BLaER1 treated with 17β-estradiol and CSF1 and Interleukin-3, amounts not matched to agents 10 nM and 100 nM (cell line): Measurements from ENCODE around the gene RBMS3.
"Not testable (repeated sequence)": the region's sequence is repeated elsewhere in the genome, so short reads cannot be mapped to it uniquely, and the experiment has no call there.

Source experiments
- H3K27ac ChIP-seq, 11 experiments: shearing (Covaris generic); formaldehyde crosslinking; 2 replicates each; pipeline ENCODE4 v1.8.1; 2022
- H3K27me3 ChIP-seq, 11 experiments: shearing (Covaris generic); formaldehyde crosslinking; 2 replicates each; pipeline ENCODE4 v1.8.1; 2022
- H3K36me3 ChIP-seq, 11 experiments: shearing (Covaris generic); formaldehyde crosslinking; 2 replicates each; pipeline ENCODE4 v1.8.1; 2022
- H3K4me1 ChIP-seq, 10 experiments: shearing (Covaris generic); formaldehyde crosslinking; 2 replicates each; pipeline ENCODE4 v1.8.1; 2022
- H3K4me2 ChIP-seq, 11 experiments: shearing (Covaris generic); formaldehyde crosslinking; 2 replicates each; pipeline ENCODE4 v1.8.1; 2022
- H3K4me3 ChIP-seq, 10 experiments: shearing (Covaris generic); formaldehyde crosslinking; 2 replicates each; pipeline ENCODE4 v1.8.1; 2022
- H3K9ac ChIP-seq, 11 experiments: shearing (Covaris generic); formaldehyde crosslinking; 2 replicates each; pipeline ENCODE4 v1.8.1; 2022
- H3K9me3 ChIP-seq, 11 experiments: shearing (Covaris generic); formaldehyde crosslinking; replicated peaks in 1 of 11; 2 replicates each; pipeline ENCODE4 v1.8.1; 2022
- H4K20me1 ChIP-seq, 11 experiments: shearing (Covaris generic); formaldehyde crosslinking; 2 replicates each; pipeline ENCODE4 v1.8.1; 2022
- Cebpa-rat ChIP-seq, 11 experiments: shearing (Covaris generic); IDR thresholded peaks; 2 replicates each; pipeline ENCODE4 v1.8.1; 2022

Gene RBMS3

GRCh38 chr3:29796808-29797207, 515.9 kb downstream of the RBMS3 start:
- no peak overlapping the region for H3K9ac ChIP-seq
- H3K9me3 ChIP-seq = no peaks in the 10 kb centered on the region
- H3K27ac ChIP-seq = no peak overlapping the region
- TF ChIP-seq Cebpa-rat (IDR thresholded peaks at IDR 0.05) = no peak
- no peak overlapping the region for H3K4me3 ChIP-seq
- no peaks in the 10 kb centered on the region for H4K20me1 ChIP-seq
- no peaks in the 10 kb centered on the region for H3K4me1 ChIP-seq
- H3K36me3 ChIP-seq = no peaks in the 10 kb centered on the region
- no peak overlapping the region for H3K4me2 ChIP-seq
- no peaks in the 10 kb centered on the region for H3K27me3 ChIP-seq

DNA sequence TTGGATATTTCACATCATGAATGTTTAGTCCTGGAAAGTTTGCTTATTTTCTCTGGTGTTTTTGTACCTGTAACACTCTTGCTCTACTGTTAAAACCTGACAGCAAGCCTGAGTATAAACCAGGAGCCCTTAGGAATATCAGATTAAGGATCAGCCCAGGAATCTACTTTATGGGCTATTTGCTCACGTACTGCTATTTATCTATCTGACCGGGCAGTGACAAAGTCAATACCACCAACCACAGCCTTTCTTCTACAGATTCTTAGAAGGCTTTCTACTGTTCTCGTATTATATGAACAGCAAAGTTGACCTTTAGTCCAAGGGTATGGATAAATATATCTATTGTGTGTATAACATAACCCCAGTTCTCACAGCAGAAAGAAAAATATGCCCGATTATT, 521.2 kb downstream of the RBMS3 start:
- Histone ChIP-seq H3K4me2 (no peak overlapping the region), H3K9me3 (no peaks in the 10 kb centered on the region), H3K4me3 (no peak overlapping the region), H3K27ac (no peak overlapping the region), H3K27me3 (no peaks in the 10 kb centered on the region), H4K20me1 (no peaks in the 10 kb centered on the region), H3K36me3 (no peaks in the 10 kb centered on the region), H3K4me1 (no peaks in the 10 kb centered on the region), H3K9ac (no peak overlapping the region)
- no peak for TF ChIP-seq Cebpa-rat (IDR thresholded peaks at IDR 0.05)

- Histone ChIP-seq H3K9ac (no peak overlapping the region), H4K20me1 (no peaks in the 10 kb centered on the region), H3K4me3 (no peak overlapping the region), H3K4me1 (no peaks in the 10 kb centered on the region), H3K9me3 (no peaks in the 10 kb centered on the region), H3K27ac (no peak overlapping the region), H3K4me2 (no peak overlapping the region), H3K27me3 (no peaks in the 10 kb centered on the region), H3K36me3 (no peaks in the 10 kb centered on the region)
- TF ChIP-seq Cebpa-rat (IDR thresholded peaks at IDR 0.05) = no peak
Measured at GRCh38 chr3:29804044-29804443, 523.2 kb downstream of the RBMS3 start.

DNA sequence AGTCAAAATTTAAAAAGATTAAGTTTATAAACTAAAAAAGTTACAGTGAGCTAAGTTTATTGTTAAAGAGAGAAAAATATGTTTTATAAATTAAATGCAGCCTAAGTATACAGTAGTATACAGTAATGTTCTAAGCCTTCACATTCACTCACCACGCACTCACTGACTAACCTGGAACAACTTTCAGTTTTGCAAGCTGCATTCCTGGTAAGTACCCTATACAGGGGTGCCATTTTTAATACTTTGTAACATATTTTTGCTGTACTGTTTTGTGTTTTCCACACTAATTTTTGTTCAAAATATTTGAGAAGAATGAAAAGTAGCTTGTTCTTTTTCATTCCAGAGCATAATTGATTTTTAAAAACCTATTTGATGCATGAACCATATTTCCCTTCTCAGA, 524.9 kb downstream of the RBMS3 start:
- no peak overlapping the region for H3K4me2 ChIP-seq
- no peaks in the 10 kb centered on the region for H3K27me3 ChIP-seq
- H3K27ac ChIP-seq = no peak overlapping the region
- H3K36me3 ChIP-seq = no peaks in the 10 kb centered on the region
- no peaks in the 10 kb centered on the region for H3K4me1 ChIP-seq
- TF ChIP-seq Cebpa-rat (IDR thresholded peaks at IDR 0.05) = no peak
- H3K4me3 ChIP-seq = no peak overlapping the region
- no peak overlapping the region for H3K9ac ChIP-seq
- no peaks in the 10 kb centered on the region for H4K20me1 ChIP-seq
- H3K9me3 ChIP-seq = no peaks in the 10 kb centered on the region

GRCh38 chr3:29808324-29808723, 527.5 kb downstream of the RBMS3 start:
- not testable (repeated sequence) for H3K4me2 ChIP-seq, H3K9me3 ChIP-seq, H3K27ac ChIP-seq, H3K9ac ChIP-seq, H4K20me1 ChIP-seq, H3K27me3 ChIP-seq, H3K4me3 ChIP-seq, H3K4me1 ChIP-seq, H3K36me3 ChIP-seq

DNA sequence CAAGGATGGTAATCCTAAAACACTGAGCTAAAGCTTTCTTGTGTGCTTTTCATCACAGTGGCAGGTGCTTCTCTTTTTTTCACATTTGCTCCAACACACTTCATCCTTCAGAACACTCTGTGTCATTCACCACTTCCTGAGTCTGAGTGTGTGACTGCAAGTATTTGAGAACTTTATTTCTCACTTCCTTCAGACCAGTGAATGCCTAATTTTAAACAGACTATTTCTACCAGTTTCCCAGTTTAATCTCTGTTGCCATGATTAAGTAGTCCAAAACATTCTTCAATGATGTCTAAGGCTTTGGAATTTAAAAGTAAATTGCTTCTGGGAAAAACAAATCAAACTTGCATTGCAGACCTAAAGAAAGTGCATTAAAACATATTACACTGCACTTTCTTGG, 541.2 kb downstream of the RBMS3 start:
- Histone ChIP-seq H3K27me3 (no peaks in the 10 kb centered on the region), H3K4me2 (peak overlapping the region in 3 of 11 experiments; percentile 13 to 35 (median 25); a peak in 3 of 22 replicates), H4K20me1 (no peaks in the 10 kb centered on the region), H3K4me3 (no peak overlapping the region), H3K9ac (no peak overlapping the region), H3K4me1 (peaks cover 0 to 11% (median 6%) of the 10 kb centered on the region in 10 experiments; a peak in 8 of 20 replicates), H3K36me3 (no peaks in the 10 kb centered on the region), H3K9me3 (0 out of 22 replicates have a peak, but pooled peaks cover 0 to 4% (median 0%) of the 10 kb centered on the region in 11 experiments), H3K27ac (no peak overlapping the region)
- TF ChIP-seq Cebpa-rat (IDR thresholded peaks at IDR 0.05) = no peak

DNA sequence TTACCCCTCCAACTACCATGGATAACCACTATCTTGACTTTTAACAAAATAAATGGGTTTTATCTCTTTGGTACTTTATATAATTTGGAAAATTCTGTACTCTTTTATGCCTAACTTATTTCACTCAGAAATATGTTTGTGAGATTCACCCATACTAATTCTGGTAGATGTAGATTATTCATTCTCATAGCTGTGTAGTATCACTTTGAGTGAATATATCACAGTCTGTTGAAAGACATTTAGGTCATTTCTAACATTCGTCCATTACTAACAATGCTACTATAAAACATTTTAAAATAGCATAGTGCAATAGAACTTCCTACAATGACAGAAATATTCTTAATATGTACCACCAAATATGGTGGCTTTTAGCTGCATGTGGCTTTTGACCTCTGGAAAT, 542.4 kb downstream of the RBMS3 start:
- Histone ChIP-seq H3K4me3 (no peak overlapping the region), H3K27me3 (no peaks in the 10 kb centered on the region), H3K9me3 (0 out of 22 replicates have a peak, but pooled peaks cover 0 to 4% (median 0%) of the 10 kb centered on the region in 11 experiments), H3K27ac (no peak overlapping the region), H3K4me1 (peaks cover 0 to 11% (median 6%) of the 10 kb centered on the region in 10 experiments; a peak in 8 of 20 replicates), H3K9ac (no peak overlapping the region), H3K4me2 (no peak overlapping the region), H3K36me3 (no peaks in the 10 kb centered on the region), H4K20me1 (no peaks in the 10 kb centered on the region)
- no peak for TF ChIP-seq Cebpa-rat (IDR thresholded peaks at IDR 0.05)

GRCh38 chr3:29826712-29827111, 545.8 kb downstream of the RBMS3 start:
- Histone ChIP-seq H3K4me3 (no peak overlapping the region), H3K27me3 (no peaks in the 10 kb centered on the region), H4K20me1 (no peaks in the 10 kb centered on the region), H3K27ac (no peak overlapping the region), H3K36me3 (no peaks in the 10 kb centered on the region), H3K4me1 (peaks cover 0 to 10% (median 6%) of the 10 kb centered on the region in 10 experiments; a peak in 8 of 20 replicates), H3K9me3 (0 out of 22 replicates have a peak, but pooled peaks cover 0 to 4% (median 0%) of the 10 kb centered on the region in 11 experiments), H3K9ac (no peak overlapping the region), H3K4me2 (no peak overlapping the region)
- TF ChIP-seq Cebpa-rat (IDR thresholded peaks at IDR 0.05) = no peak

- H4K20me1 ChIP-seq = no peaks in the 10 kb centered on the region
- TF ChIP-seq Cebpa-rat (IDR thresholded peaks at IDR 0.05) = no peak
- H3K4me3 ChIP-seq = no peak overlapping the region
- H3K27ac ChIP-seq = no peak overlapping the region
- H3K27me3 ChIP-seq = no peaks in the 10 kb centered on the region
- no peaks in the 10 kb centered on the region for H3K36me3 ChIP-seq
- H3K9ac ChIP-seq = no peak overlapping the region
- H3K4me1 ChIP-seq = no peaks in the 10 kb centered on the region
- no peak overlapping the region for H3K4me2 ChIP-seq
- peaks cover 0 to 4% (median 0%) of the 10 kb centered on the region in 11 experiments; a peak in 1 of 22 replicates for H3K9me3 ChIP-seq
Measured at GRCh38 chr3:29827756-29828155, 546.9 kb downstream of the RBMS3 start.

GRCh38 chr3:29829340-29829739, 548.5 kb downstream of the RBMS3 start:
- Histone ChIP-seq H3K4me2 (no peak overlapping the region), H3K27ac (no peak overlapping the region), H3K4me3 (no peak overlapping the region), H4K20me1 (no peaks in the 10 kb centered on the region), H3K27me3 (no peaks in the 10 kb centered on the region), H3K36me3 (no peaks in the 10 kb centered on the region), H3K4me1 (no peaks in the 10 kb centered on the region), H3K9ac (no peak overlapping the region), H3K9me3 (peaks cover 0 to 7% (median 0%) of the 10 kb centered on the region in 11 experiments; a peak in 1 of 22 replicates)
- TF ChIP-seq Cebpa-rat (IDR thresholded peaks at IDR 0.05) = no peak
